Jurkat, Clone E6-1 (cell line): ENCODE results near the gene PTPRN2.

Source experiments
- DNase-seq: peaks from one replicate; pipeline ENCODE4 v3.0.0-alpha.2; 2011; ENCODE audit warnings: low read depth, low spot score
- H3K4me3 ChIP-seq: 2 replicates; pipeline ENCODE4 v1.5.1; 2011; ENCODE audit warnings: mild to moderate bottlenecking, low read length, control low read depth, moderate library complexity

Gene PTPRN2

GRCh38 chr7:158125091-158125490 lies 462.5 kb downstream of the PTPRN2 start:
- H3K4me3 ChIP-seq = no peak overlapping the region
- DNase-seq = no peak

GRCh38 chr7:158124671-158125079 lies 462.9 kb downstream of the PTPRN2 start:
- H3K4me3 ChIP-seq = no peak overlapping the region

GRCh38 chr7:158123753-158124152 lies 463.9 kb downstream of the PTPRN2 start:
- DNase-seq = no peak
- H3K4me3 ChIP-seq = no peak overlapping the region

More at GRCh38 chr7:158124671-158125079, 462.9 kb downstream of the PTPRN2 start:
- DNase-seq = no peak

GRCh38 chr7:158123214-158123613 lies 464.4 kb downstream of the PTPRN2 start:
- no peak overlapping the region for H3K4me3 ChIP-seq

GRCh38 chr7:158121441-158122045 lies 466.1 kb downstream of the PTPRN2 start:
- no peak overlapping the region for H3K4me3 ChIP-seq
- DNase-seq = no peak

More at GRCh38 chr7:158123214-158123613, 464.4 kb downstream of the PTPRN2 start:
- no peak for DNase-seq

GRCh38 chr7:158120716-158121115 lies 466.9 kb downstream of the PTPRN2 start:
- no peak for DNase-seq
- H3K4me3 ChIP-seq = no peak overlapping the region

GRCh38 chr7:158120316-158120715 lies 467.3 kb downstream of the PTPRN2 start:
- H3K4me3 ChIP-seq = no peak overlapping the region
- DNase-seq = no peak

GRCh38 chr7:158117341-158118222 lies 470.0 kb downstream of the PTPRN2 start:
- no peak overlapping the region for H3K4me3 ChIP-seq
- no peak for DNase-seq

- DNase-seq = no peak
- no peak overlapping the region for H3K4me3 ChIP-seq
Observed at GRCh38 chr7:158116235-158116634, 471.4 kb downstream of the PTPRN2 start.

GRCh38 chr7:158114056-158114850 lies 473.4 kb downstream of the PTPRN2 start:
- DNase-seq = no peak
- H3K4me3 ChIP-seq = no peak overlapping the region

- H3K4me3 ChIP-seq = no peak overlapping the region
- no peak for DNase-seq
Observed at GRCh38 chr7:158113321-158114025, 474.1 kb downstream of the PTPRN2 start.

- H3K4me3 ChIP-seq = no peak overlapping the region
- DNase-seq = no peak
Observed at GRCh38 chr7:158112571-158113320, 474.9 kb downstream of the PTPRN2 start.

GRCh38 chr7:158111906-158112570 lies 475.6 kb downstream of the PTPRN2 start:
- H3K4me3 ChIP-seq = no peak overlapping the region
- DNase-seq = no peak

GRCh38 chr7:158111049-158111751 lies 476.4 kb downstream of the PTPRN2 start:
- no peak for DNase-seq
- no peak overlapping the region for H3K4me3 ChIP-seq

- no peak overlapping the region for H3K4me3 ChIP-seq
Observed at GRCh38 chr7:158110661-158111048, 477.0 kb downstream of the PTPRN2 start.

GRCh38 chr7:158110034-158110590 lies 477.5 kb downstream of the PTPRN2 start:
- no peak for DNase-seq
- H3K4me3 ChIP-seq = no peak overlapping the region

More at GRCh38 chr7:158110661-158111048, 477.0 kb downstream of the PTPRN2 start:
- no peak for DNase-seq
